H54 (cell line): Measurements from ENCODE around the gene DUSP7.

Experiments
- DNase-seq: peaks from one replicate; pipeline ENCODE4 v3.0.0; 2011; ENCODE audit warnings: low spot score, mixed read lengths; ENCODE audit not compliant: insufficient read length
- FAIRE-seq: peaks from 3 replicates; lab custom pipeline; 2011; peaks lifted over from hg19 to GRCh38; lab: Jason Lieb, UNC
- POLR2A ChIP-seq: IDR thresholded peaks from 2 replicates; pipeline ENCODE4 v1.6.1; 2011; ENCODE audit warnings: low read depth, mild to moderate bottlenecking, low read length

Gene DUSP7

GRCh38 chr3:52056521-52056967 is at the start of gene DUSP7:
Gene DUSP7 (minus strand): TSS chr3:52056571. CDS start chr3:52056366, 205 bp downstream.
- peak; percentile 59 for DNase-seq
- TF ChIP-seq POLR2A = no peak
- FAIRE-seq = no peak

GRCh38 chr3:52104684-52105640 is 48.6 kb upstream of the DUSP7 start:
- TF ChIP-seq POLR2A = no peak
- FAIRE-seq = no peak
- DNase-seq = no peak

- DNase-seq = no peak
- no peak for TF ChIP-seq POLR2A
- no peak for FAIRE-seq
These were observed 46.6 kb upstream of the DUSP7 start for GRCh38 chr3:52102934-52103333.

- TF ChIP-seq POLR2A = no peak
- FAIRE-seq (no peak), DNase-seq (no peak)
These were observed 42.6 kb upstream of the DUSP7 start for GRCh38 chr3:52099001-52099401.

- no peak for TF ChIP-seq POLR2A
- DNase-seq = no peak
- FAIRE-seq = no peak
These were observed 41.6 kb upstream of the DUSP7 start for GRCh38 chr3:52097851-52098507.

GRCh38 chr3:52095990-52096775 is 39.8 kb upstream of the DUSP7 start:
- FAIRE-seq = no peak
- no peak for DNase-seq

GRCh38 chr3:52094571-52095485 is 38.5 kb upstream of the DUSP7 start:
- FAIRE-seq = no peak
- no peak for DNase-seq
- TF ChIP-seq POLR2A = no peak

More at GRCh38 chr3:52095990-52096775, 39.8 kb upstream of the DUSP7 start:
- no peak for TF ChIP-seq POLR2A

- FAIRE-seq (no peak), DNase-seq (peak; percentile 94)
- no peak for TF ChIP-seq POLR2A
These were observed 37.6 kb upstream of the DUSP7 start for GRCh38 chr3:52093756-52094545.

GRCh38 chr3:52092891-52093290 is 36.5 kb upstream of the DUSP7 start:
- no peak for TF ChIP-seq POLR2A
- no peak for DNase-seq
- no peak for FAIRE-seq

- DNase-seq = no peak
- no peak for TF ChIP-seq POLR2A
- FAIRE-seq = no peak
These were observed 35.9 kb upstream of the DUSP7 start for GRCh38 chr3:52092271-52092660.

- TF ChIP-seq POLR2A = no peak
- DNase-seq (no peak), FAIRE-seq (no peak)
These were observed 35.4 kb upstream of the DUSP7 start for GRCh38 chr3:52091586-52092270.

GRCh38 chr3:52090933-52091468 is 34.6 kb upstream of the DUSP7 start:
- FAIRE-seq (no peak), DNase-seq (no peak)
- no peak for TF ChIP-seq POLR2A
